ENCODE measurements around the gene ZNF613. TPM values are rescaled to one million over a fixed set of nuclear protein-coding genes. Genes with fewer than 3 reads are reported as not detected.

ZNF613 gene
- total RNA-seq, 2 donors from 2014 or later: 17.5 to 22.5 TPM

GRCh38 chr19:51976852-51977251 lies 49.6 kb downstream of the ZNF613 start:
- DNase-seq: no peak
- Histone ChIP-seq H3K9ac (ENCODE audit: extremely low read depth, low read length, poor library complexity, severe bottlenecking) (no peak overlapping the region), H3K4me3 (ENCODE audit: low read length) (no peak overlapping the region), H3K27ac (ENCODE audit: low read depth, low read length) (no peak overlapping the region), H3K4me1 (ENCODE audit: control insufficient read depth, insufficient read depth, low read length) (no peaks in the 10 kb centered on the region), H3K27me3 (ENCODE audit: control insufficient read depth, insufficient read depth, low read length, poor library complexity, severe bottlenecking) (no peaks in the 10 kb centered on the region), H3K9me3 (ENCODE audit: control insufficient read depth, low read length) (peaks cover 99% of the 10 kb centered on the region), H3K36me3 (ENCODE audit: control insufficient read depth, insufficient read depth, low read length) (peaks cover 46% of the 10 kb centered on the region)
- H3K4me3 Mint-ChIP-seq: no peak overlapping the region
- no peaks in the 10 kb centered on the region for H3K27me3 Mint-ChIP-seq (ENCODE audit: insufficient read depth)
- H3K9me3 Mint-ChIP-seq: peaks cover 88% of the 10 kb centered on the region
- H3K4me1 Mint-ChIP-seq: no peaks in the 10 kb centered on the region
- no peak for TF ChIP-seq CTCF (conservative IDR thresholded peaks at IDR 0.05)
- peaks cover 94% of the 10 kb centered on the region for H3K36me3 Mint-ChIP-seq (ENCODE audit: low read depth)
- WGBS, 2 experiments (ENCODE audit: insufficient coverage in 1 of 2, insufficient read length in 1 of 2): 86 to 93% methylated on average over 2 to 3 of the region's 3 CpGs
- H3K27ac Mint-ChIP-seq: no peak overlapping the region

- H3K27me3 Mint-ChIP-seq (ENCODE audit: insufficient read depth): no peaks in the 10 kb centered on the region
- Histone ChIP-seq H3K9ac (ENCODE audit: extremely low read depth, low read length, poor library complexity, severe bottlenecking) (no peak overlapping the region), H3K36me3 (ENCODE audit: control insufficient read depth, insufficient read depth, low read length) (peaks cover 41% of the 10 kb centered on the region), H3K4me1 (ENCODE audit: control insufficient read depth, insufficient read depth, low read length) (no peaks in the 10 kb centered on the region), H3K4me3 (ENCODE audit: low read length) (no peak overlapping the region), H3K27me3 (ENCODE audit: control insufficient read depth, insufficient read depth, low read length, poor library complexity, severe bottlenecking) (no peaks in the 10 kb centered on the region), H3K9me3 (ENCODE audit: control insufficient read depth, low read length) (peaks cover 98% of the 10 kb centered on the region), H3K27ac (ENCODE audit: low read depth, low read length) (no peak overlapping the region)
- H3K27ac Mint-ChIP-seq: no peak overlapping the region
- WGBS, 2 experiments (ENCODE audit: insufficient coverage in 1 of 2, insufficient read length in 1 of 2): 93 to 96% methylated on average over 7 of the region's 7 CpGs
- no peak overlapping the region for H3K4me3 Mint-ChIP-seq
- DNase-seq: no peak
- H3K36me3 Mint-ChIP-seq (ENCODE audit: low read depth): peaks cover 92% of the 10 kb centered on the region
- H3K4me1 Mint-ChIP-seq: no peaks in the 10 kb centered on the region
- H3K9me3 Mint-ChIP-seq: peaks cover 84% of the 10 kb centered on the region
- TF ChIP-seq CTCF (conservative IDR thresholded peaks at IDR 0.05): no peak
These were observed 50.1 kb downstream of the ZNF613 start for GRCh38 chr19:51977346-51977745.

GRCh38 chr19:51978882-51979281 lies 51.6 kb downstream of the ZNF613 start:
- peaks cover 83% of the 10 kb centered on the region for H3K9me3 Mint-ChIP-seq

More at GRCh38 chr19:51978882-51979281, 51.6 kb downstream of the ZNF613 start:
- H3K4me1 Mint-ChIP-seq: no peaks in the 10 kb centered on the region
- H3K36me3 Mint-ChIP-seq (ENCODE audit: low read depth): peaks cover 91% of the 10 kb centered on the region
- H3K4me3 ChIP-seq (ENCODE audit: low read length): no peak overlapping the region
- peaks cover 25% of the 10 kb centered on the region for H3K36me3 ChIP-seq (ENCODE audit: control insufficient read depth, insufficient read depth, low read length)
- WGBS, 2 experiments (ENCODE audit: insufficient coverage in 1 of 2, insufficient read length in 1 of 2): 83 to 93% methylated on average over 3 to 4 of the region's 4 CpGs
- H3K27ac Mint-ChIP-seq: no peak overlapping the region
- H3K4me1 ChIP-seq (ENCODE audit: control insufficient read depth, insufficient read depth, low read length): no peaks in the 10 kb centered on the region
- no peak overlapping the region for H3K9ac ChIP-seq (ENCODE audit: extremely low read depth, low read length, poor library complexity, severe bottlenecking)
- no peak for TF ChIP-seq CTCF (conservative IDR thresholded peaks at IDR 0.05)
- H3K27ac ChIP-seq (ENCODE audit: low read depth, low read length): no peak overlapping the region
- H3K27me3 ChIP-seq (ENCODE audit: control insufficient read depth, insufficient read depth, low read length, poor library complexity, severe bottlenecking): no peaks in the 10 kb centered on the region
- H3K4me3 Mint-ChIP-seq: no peak overlapping the region
- H3K9me3 ChIP-seq (ENCODE audit: control insufficient read depth, low read length): peaks cover 97% of the 10 kb centered on the region
- no peak for DNase-seq
- no peaks in the 10 kb centered on the region for H3K27me3 Mint-ChIP-seq (ENCODE audit: insufficient read depth)
